Activated naive CD4-positive, alpha-beta T cell treated with anti-CD3 and anti-CD28 coated beads, Interleukin-2, amount 50 U/mL, for 72 hours (primary cell): ENCODE measurements around the gene UST. TPM values are rescaled to one million over a fixed set of nuclear protein-coding genes. Genes with fewer than 3 reads are reported as not detected.
"Not testable (repeated sequence)": the region's sequence is repeated elsewhere in the genome, so short reads cannot be mapped to it uniquely, and the experiment has no call there.

Experiments
- ATAC-seq, 2 donors: fragments of 150-1000 bp; cut with Tn5 transposase; 2 replicates each; pipeline ENCODE4 v1.10.0; 2021; ENCODE audit warnings: mild to moderate bottlenecking in 2 of 2, moderate library complexity in 2 of 2
- DNase-seq, 2 donors: peaks; one replicate each; pipeline ENCODE4 v3.0.0; 2021 to 2022; ENCODE audit warnings: low spot score in 2 of 2
- H3K27ac Mint-ChIP-seq, 2 donors: one replicate each; pipeline ENCODE4 v1.8.0; 2022; ENCODE audit warnings: mild to moderate bottlenecking in 2 of 2, mixed read lengths in 2 of 2
- H3K36me3 Mint-ChIP-seq, 2 donors: one replicate each; pipeline ENCODE4 v1.8.0; 2022; ENCODE audit warnings: mixed read lengths in 2 of 2
- H3K9me3 Mint-ChIP-seq, 2 donors: one replicate each; pipeline ENCODE4 v1.8.0; 2022; ENCODE audit warnings: mixed read lengths in 2 of 2
- total RNA-seq, 2 donors: library from RNA; stranded (reverse); gene quantifications; one replicate each; pipeline ENCODE4 v1.2.3, GENCODE V29; 2022

Gene UST
- total RNA-seq, 2 donors from 2014 or later: 0.46 to 0.49 TPM

DNA sequence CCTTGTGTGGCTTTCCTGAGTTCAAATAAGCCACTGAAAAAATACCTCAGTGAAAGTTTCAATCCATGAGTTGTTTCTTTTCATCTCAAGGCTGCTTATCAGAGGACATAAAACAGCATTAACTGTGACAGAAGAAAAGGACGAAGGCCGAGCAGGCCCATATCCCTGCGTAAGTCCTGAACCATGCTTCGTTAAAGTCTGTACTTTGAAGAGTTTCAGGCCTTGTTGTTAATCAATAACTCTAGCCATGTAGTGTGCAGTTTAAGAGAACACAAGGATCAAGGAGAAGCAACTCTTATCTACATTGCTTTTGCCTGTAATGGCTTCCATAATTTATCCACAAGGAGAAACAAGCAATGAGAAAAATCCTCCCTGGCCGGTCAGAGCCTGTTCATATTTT is 165.4 kb downstream of the UST start:
- Mint-ChIP-seq H3K9me3 (no peaks in the 10 kb centered on the region), H3K27ac (no peak overlapping the region), H3K36me3 (no peaks in the 10 kb centered on the region)
- no peak for ATAC-seq
- no peak for DNase-seq

- no peak for ATAC-seq
- Mint-ChIP-seq H3K36me3 (no peaks in the 10 kb centered on the region), H3K9me3 (peaks cover 5 to 6% of the 10 kb centered on the region in 2 donors)
Measured at GRCh38 chr6:148915810-148916209, 169.0 kb downstream of the UST start.

GRCh38 chr6:148916485-148916884 is 169.7 kb downstream of the UST start:
- not testable (repeated sequence) for H3K9me3 Mint-ChIP-seq, H3K27ac Mint-ChIP-seq, H3K36me3 Mint-ChIP-seq, DNase-seq
- ATAC-seq: peak; percentile 13 to 44

More at GRCh38 chr6:148915810-148916209, 169.0 kb downstream of the UST start:
- H3K27ac Mint-ChIP-seq: no peak overlapping the region
- no peak for DNase-seq

- Mint-ChIP-seq H3K36me3 (no peaks in the 10 kb centered on the region), H3K9me3 (no peaks in the 10 kb centered on the region), H3K27ac (no peak overlapping the region)
- ATAC-seq (no peak), DNase-seq (no peak)
Measured at GRCh38 chr6:148924226-148925012, 177.6 kb downstream of the UST start.

- no peak overlapping the region for H3K27ac Mint-ChIP-seq
- ATAC-seq (no peak), DNase-seq (no peak)
- no peaks in the 10 kb centered on the region for H3K9me3 Mint-ChIP-seq
- no peaks in the 10 kb centered on the region for H3K36me3 Mint-ChIP-seq
Measured at GRCh38 chr6:148925701-148926100, 178.9 kb downstream of the UST start.

GRCh38 chr6:148926478-148926877 is 179.6 kb downstream of the UST start:
- DNase-seq: no peak
- Mint-ChIP-seq H3K36me3 (no peaks in the 10 kb centered on the region), H3K9me3 (no peaks in the 10 kb centered on the region), H3K27ac (no peak overlapping the region)
- ATAC-seq: no peak

DNA sequence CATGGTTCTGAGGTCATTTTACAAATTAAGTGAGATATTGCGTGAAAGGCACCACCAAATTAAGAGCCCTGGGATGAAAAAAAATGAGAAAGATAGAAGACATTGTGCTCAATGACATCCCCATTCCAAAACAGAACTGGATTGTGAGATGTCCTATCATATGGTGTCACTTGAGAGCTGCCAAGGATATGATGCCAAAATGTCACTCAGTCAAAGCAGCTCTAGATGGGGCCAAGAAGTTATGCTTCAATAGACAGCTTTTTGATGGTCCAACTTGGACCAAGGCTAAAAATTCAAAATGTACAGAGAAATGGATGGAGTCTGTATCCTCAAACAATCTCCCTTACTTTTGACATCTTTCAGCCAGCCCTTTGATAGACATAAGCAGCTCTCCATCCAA is 180.8 kb downstream of the UST start:
- no peaks in the 10 kb centered on the region for H3K9me3 Mint-ChIP-seq
- no peak for DNase-seq
- ATAC-seq: no peak
- no peak overlapping the region for H3K27ac Mint-ChIP-seq
- H3K36me3 Mint-ChIP-seq: no peaks in the 10 kb centered on the region

GRCh38 chr6:148928811-148929210 is 182.0 kb downstream of the UST start:
- Mint-ChIP-seq H3K9me3 (no peaks in the 10 kb centered on the region), H3K36me3 (no peaks in the 10 kb centered on the region)

DNA sequence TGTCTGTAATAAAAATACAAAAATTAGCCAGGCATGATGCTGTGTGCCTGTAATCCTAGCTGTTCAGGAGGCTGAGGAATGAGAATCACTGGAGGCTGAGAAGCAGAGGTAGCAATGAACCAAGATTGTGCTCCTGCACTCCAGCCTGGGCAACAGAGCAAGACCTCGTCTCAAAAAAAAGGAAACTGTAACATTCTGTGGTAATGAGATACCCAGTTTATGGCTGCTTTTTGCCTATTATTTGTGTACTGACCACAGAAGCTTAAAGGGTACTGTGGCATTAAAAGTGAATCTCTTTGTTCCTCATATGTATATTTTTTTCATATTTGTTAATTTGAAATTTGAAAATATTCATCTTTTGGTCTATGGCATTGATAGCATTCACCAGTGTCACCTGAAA is 185.4 kb downstream of the UST start:
- ATAC-seq (no peak), DNase-seq (no peak)
- Mint-ChIP-seq H3K27ac (no peak overlapping the region), H3K9me3 (no peaks in the 10 kb centered on the region), H3K36me3 (no peaks in the 10 kb centered on the region)

More at GRCh38 chr6:148928811-148929210, 182.0 kb downstream of the UST start:
- H3K27ac Mint-ChIP-seq: no peak overlapping the region
- DNase-seq (no peak), ATAC-seq (no peak)

GRCh38 chr6:148932731-148933130 is 185.9 kb downstream of the UST start:
- Mint-ChIP-seq H3K36me3 (no peaks in the 10 kb centered on the region), H3K27ac (no peak overlapping the region), H3K9me3 (no peaks in the 10 kb centered on the region)
- ATAC-seq: no peak
- DNase-seq: no peak

DNA sequence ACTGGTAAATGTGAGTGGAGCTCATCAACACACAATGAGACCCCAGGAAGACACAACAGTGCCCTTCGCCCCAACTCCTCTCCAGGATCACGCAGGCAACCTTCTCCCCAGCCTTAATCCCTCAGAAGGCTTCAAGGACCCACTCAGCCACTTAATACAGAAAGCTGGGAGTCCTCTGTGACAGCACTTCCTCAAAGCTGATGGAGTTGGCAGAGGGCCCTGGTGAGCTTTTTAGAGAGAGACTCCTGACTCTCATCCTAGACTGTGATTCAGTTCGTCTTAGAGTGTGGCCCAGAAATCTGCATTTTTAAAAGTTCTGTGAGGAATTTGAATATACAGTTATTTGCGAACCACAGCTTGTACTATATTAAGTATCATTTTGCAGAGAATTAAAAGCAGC is 187.7 kb downstream of the UST start:
- no peak for DNase-seq
- H3K27ac Mint-ChIP-seq: no peak overlapping the region

DNA sequence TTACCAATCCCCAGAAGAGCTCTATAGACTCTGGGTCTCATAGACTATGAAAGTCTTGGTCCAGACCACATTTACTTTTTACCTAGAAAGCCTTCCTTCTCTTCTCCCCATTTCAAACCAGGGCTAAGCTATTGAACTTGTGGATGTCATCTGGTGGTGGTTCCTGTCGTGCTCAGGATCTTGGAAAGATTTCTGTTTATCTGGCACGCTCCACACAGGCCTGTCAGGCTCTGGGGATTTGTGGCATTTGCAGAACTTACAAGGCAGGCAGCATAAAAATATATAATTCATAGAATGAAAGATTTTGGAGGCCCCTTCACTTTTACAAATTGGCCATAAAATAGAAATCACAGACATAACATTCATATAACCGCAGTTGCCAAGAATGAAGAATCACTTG is 188.1 kb downstream of the UST start:
- H3K9me3 Mint-ChIP-seq: no peaks in the 10 kb centered on the region
- no peaks in the 10 kb centered on the region for H3K36me3 Mint-ChIP-seq
- no peak overlapping the region for H3K27ac Mint-ChIP-seq
- ATAC-seq (no peak), DNase-seq (no peak)

More for the DNA sequence above, 187.7 kb downstream of the UST start:
- no peaks in the 10 kb centered on the region for H3K36me3 Mint-ChIP-seq
- no peaks in the 10 kb centered on the region for H3K9me3 Mint-ChIP-seq
- ATAC-seq: no peak

DNA sequence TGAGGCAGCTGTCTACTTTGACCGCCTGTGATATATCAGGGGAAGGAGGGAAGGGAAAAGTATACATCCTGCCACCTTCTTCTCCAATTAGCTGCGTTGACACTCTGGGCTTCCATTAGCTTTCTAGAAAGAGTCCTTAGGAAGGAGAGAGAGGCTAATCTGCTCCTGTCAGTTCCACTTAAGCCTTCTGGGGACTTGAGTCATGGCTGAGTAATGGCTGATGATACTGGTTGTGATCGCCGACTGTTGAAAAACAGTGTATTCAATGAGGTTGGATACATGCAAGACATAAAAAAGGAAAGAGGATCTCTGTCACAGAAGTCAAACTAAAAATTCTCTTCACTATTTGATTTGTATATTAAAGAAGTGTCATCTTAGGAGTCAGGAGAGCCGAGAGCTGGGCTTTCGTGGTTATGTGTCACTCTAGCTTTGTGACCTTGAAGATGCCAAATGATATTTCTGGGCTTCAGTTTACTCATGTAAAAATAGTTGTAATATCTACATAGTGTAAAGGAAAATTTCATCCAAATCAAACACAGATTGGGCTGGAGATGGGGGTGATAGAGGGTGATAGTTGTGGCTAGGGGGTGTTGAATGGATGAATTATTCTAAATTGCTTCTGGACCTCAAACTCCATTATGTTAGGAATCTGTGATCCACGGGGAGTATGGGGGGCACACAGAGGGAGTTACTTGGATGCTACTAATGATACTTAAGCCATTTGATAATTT is 189.0 kb downstream of the UST start:
- ATAC-seq: no peak

GRCh38 chr6:148943451-148943850 is 196.6 kb downstream of the UST start:
- DNase-seq (no peak), ATAC-seq (no peak)
- Mint-ChIP-seq H3K36me3 (no peaks in the 10 kb centered on the region), H3K27ac (no peak overlapping the region), H3K9me3 (no peaks in the 10 kb centered on the region)

More for the DNA sequence above, 189.0 kb downstream of the UST start:
- Mint-ChIP-seq H3K27ac (no peak overlapping the region), H3K36me3 (no peaks in the 10 kb centered on the region), H3K9me3 (no peaks in the 10 kb centered on the region)
- no peak for DNase-seq

DNA sequence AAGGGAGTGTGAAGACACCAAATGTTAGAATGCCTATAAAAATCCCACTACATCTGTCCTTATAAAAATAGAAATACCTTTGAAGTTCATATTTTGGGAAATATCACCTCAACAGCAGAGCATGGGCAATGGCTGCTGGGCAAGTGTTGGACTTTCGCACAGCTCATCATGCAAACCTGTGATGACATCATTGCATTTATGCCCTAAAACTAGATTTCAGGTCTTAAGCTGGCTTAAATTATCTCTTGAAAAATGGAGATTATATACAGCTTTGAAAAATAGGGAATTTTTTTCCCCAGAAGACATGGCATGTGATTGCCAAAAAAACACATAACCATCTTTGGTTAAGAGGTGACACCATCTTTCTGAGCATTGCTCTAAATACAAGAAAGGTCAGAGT is 197.8 kb downstream of the UST start:
- Mint-ChIP-seq H3K9me3 (no peaks in the 10 kb centered on the region), H3K36me3 (no peaks in the 10 kb centered on the region), H3K27ac (no peak overlapping the region)
- no peak for ATAC-seq
- no peak for DNase-seq

- no peak overlapping the region for H3K27ac Mint-ChIP-seq
- no peaks in the 10 kb centered on the region for H3K36me3 Mint-ChIP-seq
- ATAC-seq: no peak
- H3K9me3 Mint-ChIP-seq: no peaks in the 10 kb centered on the region
- no peak for DNase-seq
Measured at GRCh38 chr6:148945301-148946021, 198.6 kb downstream of the UST start.
